Measurements from ENCODE around the gene BMP4. TPM values are rescaled to one million over a fixed set of nuclear protein-coding genes. Genes with fewer than 3 reads are reported as not detected.

BMP4 gene
- total RNA-seq, 1 experiment from 2014 or later, result 0.87 TPM

- in situ Hi-C loops (cut with HindIII; ENCODE audit: low pct_unique_long_range_greater_than_20kb, low sequenced_read_pairs) (no loop called here), intact Hi-C loops (cut with micrococcal nuclease; ENCODE audit: unreplicated experiment) (no loop called here)
- H3K9me3 ChIP-seq (ENCODE audit: control insufficient read depth, insufficient read depth, low read depth, low read length), result no peaks in the 10 kb centered on the region
- H3K4me3 ChIP-seq (ENCODE audit: low read depth in 2 of 2, low read length in 2 of 2), result no peak overlapping the region
- no peaks in the 10 kb centered on the region for H3K27me3 ChIP-seq (ENCODE audit: control insufficient read depth, insufficient read depth, low read length)
- H3K27ac ChIP-seq (ENCODE audit: low read length), result no peak overlapping the region
- POLR2A ChIA-PET, result no interaction called here
- no TSS peak for BruUV-seq (replicated peaks)
- no peak for TF ChIP-seq POLR2AphosphoS5 (IDR thresholded peaks at IDR 0.05; ENCODE audit: low read depth, low read length)
- no peak for TF ChIP-seq SIN3A (IDR thresholded peaks at IDR 0.05; ENCODE audit: borderline replicate concordance, insufficient read depth, low read depth, low read length)
- TF ChIP-seq REST (IDR thresholded peaks at IDR 0.05; ENCODE audit: insufficient read depth in 1 of 2, low read depth in 2 of 2, low read length in 1 of 2), result no peak
- no peak for TF ChIP-seq CTCF (IDR thresholded peaks at IDR 0.05)
- no peak for TF ChIP-seq TCF7L2 (IDR thresholded peaks at IDR 0.05; ENCODE audit: low read depth, low read length)
- CTCF ChIA-PET, result no interaction called here
- ATAC-seq, result no peak
- no peak for DNase-seq (ENCODE audit: low read depth, low spot score)
- H3K4me1 ChIP-seq (ENCODE audit: control insufficient read depth, insufficient read depth, low read length), result no peaks in the 10 kb centered on the region
- no peaks in the 10 kb centered on the region for H3K36me3 ChIP-seq (ENCODE audit: control insufficient read depth, insufficient read depth, low read length)
These were observed 23.7 kb downstream of the BMP4 start for GRCh38 chr14:53932966-53933365.

- H3K4me3 ChIP-seq (ENCODE audit: low read depth in 2 of 2, low read length in 2 of 2), result no peak overlapping the region
- intact Hi-C loops (cut with micrococcal nuclease; ENCODE audit: unreplicated experiment) (no loop called here), in situ Hi-C loops (cut with HindIII; ENCODE audit: low pct_unique_long_range_greater_than_20kb, low sequenced_read_pairs) (no loop called here)
- peak; percentile 68 for TF ChIP-seq CTCF (IDR thresholded peaks at IDR 0.05)
- TF ChIP-seq SIN3A (IDR thresholded peaks at IDR 0.05; ENCODE audit: borderline replicate concordance, insufficient read depth, low read depth, low read length), result no peak
- no peaks in the 10 kb centered on the region for H3K9me3 ChIP-seq (ENCODE audit: control insufficient read depth, insufficient read depth, low read depth, low read length)
- DNase-seq (ENCODE audit: low read depth, low spot score) (peak; percentile 4), ATAC-seq (no peak)
- H3K4me1 ChIP-seq (ENCODE audit: control insufficient read depth, insufficient read depth, low read length), result no peaks in the 10 kb centered on the region
- H3K27me3 ChIP-seq (ENCODE audit: control insufficient read depth, insufficient read depth, low read length), result no peaks in the 10 kb centered on the region
- no TSS peak for BruUV-seq (replicated peaks)
- CTCF ChIA-PET, result interaction anchor here (0.9 kb wide), 1 partner anchor 244 kb away, joined by 3 read pairs; no protein-coding TSS in a partner anchor
- H3K27ac ChIP-seq (ENCODE audit: low read length), result no peak overlapping the region
- POLR2A ChIA-PET, result no interaction called here
- H3K36me3 ChIP-seq (ENCODE audit: control insufficient read depth, insufficient read depth, low read length), result no peaks in the 10 kb centered on the region
These were observed 26.5 kb downstream of the BMP4 start for GRCh38 chr14:53929871-53930715.
